ENCODE results near the gene LRRC4.

The LRRC4 gene

DNA sequence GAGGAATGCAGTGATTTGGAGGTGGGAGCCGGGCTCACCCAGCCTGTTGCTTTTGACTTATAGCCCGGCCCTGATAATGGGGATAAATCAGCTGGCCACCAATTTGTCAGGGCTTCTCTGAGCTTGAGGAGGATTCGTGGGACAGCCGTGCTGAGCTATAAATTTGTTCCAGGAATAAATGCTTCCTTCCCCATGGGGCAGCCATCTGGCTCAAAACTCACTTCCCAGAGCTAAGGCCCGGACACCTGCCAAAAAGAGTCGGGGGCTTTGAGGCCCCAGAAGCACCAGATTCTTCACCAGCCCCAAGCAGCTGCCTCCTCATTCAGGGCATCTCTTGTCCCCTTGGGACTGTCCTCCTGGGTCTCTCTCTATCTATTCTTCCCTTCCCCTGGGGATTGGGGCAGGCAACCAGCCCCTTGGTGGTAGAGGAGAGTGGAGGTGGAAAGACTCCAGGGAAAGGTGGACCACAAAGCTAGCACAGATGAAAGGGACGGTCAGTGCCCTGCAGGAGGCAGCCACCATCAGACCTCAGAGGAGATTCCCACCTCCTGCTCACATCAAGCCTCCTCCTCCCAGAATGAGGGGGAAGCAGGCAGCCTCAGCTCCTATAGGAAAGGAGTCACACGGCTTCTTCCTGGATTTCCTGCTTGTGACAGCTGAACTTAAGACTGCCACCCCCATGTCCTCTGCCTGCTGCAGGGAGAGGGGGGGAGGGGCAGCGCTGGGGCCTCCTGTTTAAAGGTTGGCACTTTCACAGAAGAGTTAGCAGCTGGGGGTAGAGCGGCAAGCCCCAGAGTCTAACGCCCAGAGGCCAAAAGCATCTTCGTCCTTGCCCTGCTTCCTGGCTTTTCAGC, 44.2 kb upstream of the LRRC4 start:
- Mint-ChIP-seq H3K4me1 (peaks cover 53% of the 10 kb centered on the region), H3K4me3 (no peak overlapping the region), H3K27me3 (ENCODE audit: low read depth, poor library complexity) (peaks cover 8% of the 10 kb centered on the region), H3K27ac (peak overlapping the region; percentile 71), H3K9me3 (no peaks in the 10 kb centered on the region), H3K36me3 (ENCODE audit: low read depth) (peaks cover 16% of the 10 kb centered on the region)
- peak; percentile 26 for DNase-seq
- TF ChIP-seq, protein P1, sequence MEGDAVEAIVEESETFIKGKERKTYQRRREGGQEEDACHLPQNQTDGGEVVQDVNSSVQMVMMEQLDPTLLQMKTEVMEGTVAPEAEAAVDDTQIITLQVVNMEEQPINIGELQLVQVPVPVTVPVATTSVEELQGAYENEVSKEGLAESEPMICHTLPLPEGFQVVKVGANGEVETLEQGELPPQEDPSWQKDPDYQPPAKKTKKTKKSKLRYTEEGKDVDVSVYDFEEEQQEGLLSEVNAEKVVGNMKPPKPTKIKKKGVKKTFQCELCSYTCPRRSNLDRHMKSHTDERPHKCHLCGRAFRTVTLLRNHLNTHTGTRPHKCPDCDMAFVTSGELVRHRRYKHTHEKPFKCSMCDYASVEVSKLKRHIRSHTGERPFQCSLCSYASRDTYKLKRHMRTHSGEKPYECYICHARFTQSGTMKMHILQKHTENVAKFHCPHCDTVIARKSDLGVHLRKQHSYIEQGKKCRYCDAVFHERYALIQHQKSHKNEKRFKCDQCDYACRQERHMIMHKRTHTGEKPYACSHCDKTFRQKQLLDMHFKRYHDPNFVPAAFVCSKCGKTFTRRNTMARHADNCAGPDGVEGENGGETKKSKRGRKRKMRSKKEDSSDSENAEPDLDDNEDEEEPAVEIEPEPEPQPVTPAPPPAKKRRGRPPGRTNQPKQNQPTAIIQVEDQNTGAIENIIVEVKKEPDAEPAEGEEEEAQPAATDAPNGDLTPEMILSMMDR (IDR thresholded peaks at IDR 0.05) = no peak

DNA sequence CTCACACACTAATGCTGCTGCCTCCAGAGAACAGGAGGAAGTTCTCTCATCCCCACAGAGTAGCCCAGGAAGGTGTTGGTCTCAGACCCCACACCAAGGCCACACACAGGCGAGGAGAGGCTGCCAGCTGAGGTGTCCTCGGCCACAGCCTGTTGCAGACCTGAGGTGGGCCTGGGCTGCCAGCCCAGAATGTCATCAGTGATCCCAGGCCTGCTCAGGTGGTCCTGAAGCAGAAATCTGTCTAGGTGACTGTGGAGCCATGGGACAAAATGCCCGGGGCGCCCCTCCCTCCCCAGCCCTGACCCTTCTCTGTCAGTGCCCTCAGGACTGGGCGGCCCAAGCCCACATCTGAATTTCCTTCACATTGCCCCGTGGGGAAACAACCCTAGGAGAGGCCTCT, 43.5 kb upstream of the LRRC4 start:
- Mint-ChIP-seq H3K4me1 (peaks cover 49% of the 10 kb centered on the region), H3K9me3 (no peaks in the 10 kb centered on the region), H3K4me3 (no peak overlapping the region), H3K27me3 (ENCODE audit: low read depth, poor library complexity) (peaks cover 8% of the 10 kb centered on the region), H3K27ac (peak overlapping the region; percentile 71), H3K36me3 (ENCODE audit: low read depth) (peaks cover 15% of the 10 kb centered on the region)
- DNase-seq = no peak
- TF ChIP-seq, protein P1 (IDR thresholded peaks at IDR 0.05) = no peak

DNA sequence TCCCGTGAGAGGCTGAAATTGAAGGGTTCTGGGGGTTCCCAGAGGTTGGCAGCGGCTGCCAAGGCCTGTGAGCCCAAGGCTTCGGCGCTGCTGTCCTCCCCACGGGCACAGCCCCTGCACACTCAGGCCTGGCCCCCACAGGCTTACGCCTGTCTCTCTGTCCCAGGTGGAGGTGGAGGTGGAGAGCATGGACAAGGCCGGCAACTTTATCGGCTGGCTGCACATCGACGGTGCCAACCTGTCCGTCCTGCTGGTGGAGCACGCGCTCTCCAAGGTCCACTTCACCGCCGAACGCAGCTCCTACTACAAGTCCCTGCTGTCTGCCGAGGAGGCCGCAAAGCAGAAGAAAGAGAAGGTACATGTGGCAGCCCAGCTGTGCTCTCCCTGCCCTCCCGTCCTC, 43.1 kb upstream of the LRRC4 start:
- Mint-ChIP-seq H3K27me3 (ENCODE audit: low read depth, poor library complexity) (peaks cover 6% of the 10 kb centered on the region), H3K4me3 (no peak overlapping the region), H3K9me3 (no peaks in the 10 kb centered on the region), H3K4me1 (peaks cover 49% of the 10 kb centered on the region), H3K36me3 (ENCODE audit: low read depth) (peaks cover 15% of the 10 kb centered on the region), H3K27ac (no peak overlapping the region)
- TF ChIP-seq, protein P1 (IDR thresholded peaks at IDR 0.05) = no peak
- DNase-seq = no peak

DNA sequence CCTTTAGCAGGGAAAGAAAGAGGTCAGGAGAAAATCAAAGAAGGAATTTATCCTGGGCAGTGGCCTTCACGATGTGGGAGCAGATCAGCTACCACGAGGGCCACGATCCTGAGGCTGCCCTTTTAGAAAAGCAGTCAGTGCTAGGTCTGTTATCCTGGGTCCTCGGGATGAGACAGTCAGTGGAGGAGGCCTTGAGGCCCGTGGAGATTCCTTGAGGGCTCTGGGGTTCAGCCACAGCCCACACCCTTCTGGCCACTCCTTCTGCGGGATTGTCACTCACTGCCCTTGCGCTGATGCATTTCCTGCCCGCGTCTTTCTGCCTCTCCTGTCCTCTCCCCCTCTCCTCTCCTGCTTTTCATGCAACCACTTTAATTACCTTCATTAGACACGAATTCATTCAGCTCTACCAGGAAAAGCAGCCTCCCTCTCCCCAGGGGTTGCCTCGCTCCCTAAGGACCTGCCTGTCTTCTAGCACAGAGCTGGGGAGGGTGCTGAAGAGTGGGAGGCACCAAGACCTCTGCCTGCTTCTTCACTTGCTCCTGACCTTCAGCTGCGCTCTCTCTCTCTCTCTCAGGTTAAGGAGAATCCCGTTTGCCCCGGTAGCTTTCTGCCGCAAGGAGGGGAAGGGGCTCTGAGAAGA, 42.6 kb upstream of the LRRC4 start:
- peaks cover 15% of the 10 kb centered on the region for H3K36me3 Mint-ChIP-seq (ENCODE audit: low read depth)
- H3K4me1 Mint-ChIP-seq = peaks cover 49% of the 10 kb centered on the region
- H3K27me3 Mint-ChIP-seq (ENCODE audit: low read depth, poor library complexity) = peaks cover 6% of the 10 kb centered on the region
- TF ChIP-seq, protein P1 (IDR thresholded peaks at IDR 0.05) = no peak
- H3K9me3 Mint-ChIP-seq = no peaks in the 10 kb centered on the region
- H3K27ac Mint-ChIP-seq = no peak overlapping the region
- no peak for DNase-seq
- no peak overlapping the region for H3K4me3 Mint-ChIP-seq

DNA sequence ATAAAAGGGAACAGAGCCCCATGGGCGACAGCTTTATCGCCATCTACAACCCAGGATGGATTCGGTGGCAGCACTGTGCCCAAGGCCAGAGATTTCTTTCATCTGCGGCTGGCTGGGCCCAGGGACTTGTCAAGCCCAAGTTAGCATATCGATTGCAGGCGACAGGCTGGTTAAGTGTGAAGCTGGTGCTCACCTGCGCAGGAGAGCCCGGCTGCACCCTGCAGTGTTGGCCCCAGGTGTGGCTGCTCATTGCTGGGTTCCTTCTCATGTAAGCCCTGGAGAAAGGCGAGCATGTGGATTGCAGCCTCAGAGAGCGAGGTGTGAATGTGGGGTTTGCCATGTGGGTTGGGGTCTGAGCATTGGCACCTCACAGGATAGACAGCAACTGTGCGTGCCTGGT, 40.6 kb upstream of the LRRC4 start:
- DNase-seq = no peak
- no peak overlapping the region for H3K27ac Mint-ChIP-seq
- H3K4me3 Mint-ChIP-seq = no peak overlapping the region
- H3K4me1 Mint-ChIP-seq = peaks cover 46% of the 10 kb centered on the region
- H3K27me3 Mint-ChIP-seq (ENCODE audit: low read depth, poor library complexity) = peaks cover 6% of the 10 kb centered on the region
- H3K9me3 Mint-ChIP-seq = no peaks in the 10 kb centered on the region
- peaks cover 15% of the 10 kb centered on the region for H3K36me3 Mint-ChIP-seq (ENCODE audit: low read depth)
- TF ChIP-seq, protein P1 (IDR thresholded peaks at IDR 0.05) = no peak
